Amniotic epithelial cell (primary cell): ENCODE results near the gene ALDH5A1.

ENCODE experiments used
- DNase-seq: peaks from one replicate; pipeline ENCODE4 v3.0.0-alpha.2; 2010; ENCODE audit warnings: low read depth

ALDH5A1 gene

GRCh38 chr6:24524805-24525204 lies 30.0 kb downstream of the ALDH5A1 start:
- DNase-seq, result peak; percentile 49

- peak; percentile 44 for DNase-seq
Measured at GRCh38 chr6:24529985-24530384, 35.2 kb downstream of the ALDH5A1 start.

DNA sequence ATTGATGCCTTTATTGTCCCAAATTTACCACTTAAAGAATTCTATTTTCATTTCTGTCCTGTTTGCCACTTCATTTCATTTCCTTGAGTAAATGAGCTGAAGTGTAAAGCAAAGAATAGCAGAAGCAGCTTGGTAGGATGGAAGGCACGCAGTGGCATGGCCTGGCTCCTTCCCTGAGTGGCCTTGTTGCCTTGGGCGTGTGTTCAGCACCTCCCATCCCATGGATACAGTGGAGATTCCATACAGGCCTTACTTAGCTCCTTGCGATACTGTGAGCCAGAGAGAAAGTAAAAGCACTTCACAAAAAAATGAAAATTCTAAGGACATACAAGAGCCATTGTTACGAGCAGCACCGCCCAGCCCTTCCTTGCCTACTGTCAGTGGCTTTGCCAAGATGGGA lies 39.6 kb downstream of the ALDH5A1 start:
- DNase-seq, result no peak

DNA sequence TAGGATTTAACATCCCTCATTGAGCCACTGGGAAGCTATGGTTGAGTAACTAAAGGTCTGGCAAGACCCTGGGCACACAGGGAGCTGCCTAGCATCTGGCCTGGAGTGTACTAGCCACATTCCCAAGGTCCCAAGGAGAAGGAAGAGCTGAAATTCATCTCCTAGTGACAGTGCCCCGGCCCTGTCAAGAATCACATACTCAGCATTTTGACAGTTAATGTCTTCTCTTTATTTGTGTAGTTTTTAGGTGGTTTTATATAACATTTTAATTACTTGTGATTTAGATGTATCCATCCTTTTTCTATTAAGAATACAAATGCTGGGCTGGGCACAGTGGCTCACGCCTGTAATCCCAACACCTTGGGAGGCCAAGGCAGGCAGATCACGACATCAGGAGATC lies 40.4 kb downstream of the ALDH5A1 start:
- DNase-seq, result no peak

GRCh38 chr6:24536466-24536865 lies 41.7 kb downstream of the ALDH5A1 start:
- no peak for DNase-seq

DNA sequence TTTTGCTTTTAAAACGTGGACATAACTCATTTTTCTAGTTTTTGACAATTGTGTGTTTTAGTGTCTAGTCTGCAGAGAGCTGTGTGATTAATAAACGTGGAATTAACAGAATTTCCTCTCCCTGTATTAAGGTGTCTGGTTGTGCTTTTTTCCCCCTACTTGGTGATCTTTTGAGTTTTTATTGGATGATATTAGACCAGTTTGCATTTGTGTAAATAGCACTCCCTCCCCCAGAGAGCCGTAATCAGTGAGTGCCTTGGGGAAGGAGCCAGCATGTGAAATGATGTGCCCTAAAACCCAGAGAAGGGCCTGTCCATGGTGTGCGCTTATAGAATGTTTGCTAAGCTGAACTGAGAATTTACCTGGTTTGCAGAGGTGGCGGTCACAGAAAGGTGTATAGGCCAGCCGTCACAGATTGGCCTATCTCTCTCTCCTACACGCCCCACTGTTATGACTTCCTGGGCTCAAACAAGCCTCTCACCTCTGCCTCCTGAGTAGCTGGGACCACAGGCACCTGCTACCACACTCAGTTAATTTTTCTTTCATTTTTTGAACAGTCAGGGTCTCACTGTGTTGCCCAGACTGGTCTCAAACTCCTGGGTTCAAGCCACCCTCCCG lies 42.4 kb downstream of the ALDH5A1 start:
- no peak for DNase-seq

DNA sequence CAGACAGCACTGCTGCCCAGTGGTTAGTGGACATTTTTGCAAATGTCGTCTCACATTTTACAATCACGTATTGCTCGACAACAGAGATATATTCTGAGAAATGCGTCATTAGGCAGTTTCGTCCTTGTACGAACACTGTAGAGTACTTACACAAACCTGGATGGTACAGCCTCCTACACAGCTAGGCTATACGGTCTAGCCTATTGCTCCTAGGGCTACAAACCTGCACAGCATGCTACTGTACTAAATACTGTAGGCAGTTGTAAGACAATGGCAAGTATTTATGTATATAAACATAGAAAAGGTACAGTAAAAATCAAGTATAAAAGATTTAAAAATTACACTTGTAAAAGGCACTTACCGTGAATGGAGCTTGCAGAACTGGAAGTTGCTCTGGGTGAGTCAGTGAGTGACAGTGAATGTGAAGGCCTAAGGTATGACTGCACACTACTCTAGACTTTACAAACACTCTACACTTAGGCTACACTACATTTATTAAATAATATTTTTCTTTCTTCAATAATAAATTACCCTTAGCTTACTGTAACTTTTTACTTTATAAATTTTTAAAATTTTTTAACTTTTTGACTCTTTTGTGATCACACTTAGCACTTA lies 43.1 kb downstream of the ALDH5A1 start:
- peak; percentile 6 for DNase-seq

DNA sequence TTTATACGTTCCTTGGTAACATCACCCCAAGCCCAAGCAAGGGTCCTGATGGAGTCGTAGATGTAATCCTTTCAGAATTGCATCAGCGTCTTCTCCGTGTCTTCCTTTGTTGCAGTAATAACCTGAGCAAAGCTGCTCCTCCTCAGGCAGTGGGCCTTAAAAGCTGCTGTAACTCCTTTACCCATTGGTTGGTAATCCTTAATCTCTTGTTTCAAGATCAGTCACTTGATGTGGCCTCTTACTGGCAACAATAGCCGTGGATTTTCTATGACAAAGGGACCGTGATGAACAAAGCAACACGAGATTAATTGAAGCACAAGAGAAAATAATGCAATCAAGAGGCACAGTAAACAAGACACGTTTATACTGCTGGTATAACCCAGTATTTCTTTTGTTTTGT lies 44.6 kb downstream of the ALDH5A1 start:
- no peak for DNase-seq

- DNase-seq, result no peak
Measured at GRCh38 chr6:24540197-24540596, 45.4 kb downstream of the ALDH5A1 start.

DNA sequence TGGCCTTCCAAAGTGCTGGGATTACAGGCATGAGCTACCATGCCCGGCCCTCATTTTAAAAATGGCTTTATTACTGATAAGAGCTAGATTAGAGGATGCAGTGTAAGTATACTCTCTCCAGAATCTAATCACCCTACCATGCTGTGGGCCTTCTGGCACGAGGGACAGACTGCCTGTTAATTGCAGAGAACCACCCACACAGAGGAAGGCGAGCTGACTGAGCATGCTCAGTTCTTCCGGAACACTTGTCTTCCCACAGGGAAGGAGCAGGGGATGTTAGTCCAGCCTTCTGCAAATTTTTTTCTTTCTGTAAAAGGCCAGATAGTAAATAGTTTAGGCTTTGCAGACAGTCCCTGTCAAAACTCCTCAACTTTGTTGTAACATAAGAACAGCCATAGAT lies 48.9 kb downstream of the ALDH5A1 start:
- DNase-seq, result no peak

DNA sequence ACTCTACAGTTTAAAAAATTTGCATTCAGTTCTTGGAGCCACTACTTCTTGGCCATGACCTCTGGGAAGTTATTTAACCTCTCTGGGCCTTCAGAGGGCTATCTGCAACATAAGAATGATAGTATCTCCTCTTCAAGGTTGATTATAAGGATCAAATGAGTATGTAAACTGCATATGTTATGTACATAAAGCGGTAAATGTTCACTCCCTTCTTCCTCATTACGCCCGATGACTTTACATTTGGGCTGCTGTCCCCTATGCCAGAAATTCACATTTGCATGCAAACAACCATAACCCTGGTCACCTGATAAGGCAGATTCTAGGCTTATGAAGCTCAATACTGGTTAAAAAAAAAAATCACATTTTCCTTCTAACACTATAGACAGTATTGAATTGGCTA lies 50.4 kb downstream of the ALDH5A1 start:
- no peak for DNase-seq

DNA sequence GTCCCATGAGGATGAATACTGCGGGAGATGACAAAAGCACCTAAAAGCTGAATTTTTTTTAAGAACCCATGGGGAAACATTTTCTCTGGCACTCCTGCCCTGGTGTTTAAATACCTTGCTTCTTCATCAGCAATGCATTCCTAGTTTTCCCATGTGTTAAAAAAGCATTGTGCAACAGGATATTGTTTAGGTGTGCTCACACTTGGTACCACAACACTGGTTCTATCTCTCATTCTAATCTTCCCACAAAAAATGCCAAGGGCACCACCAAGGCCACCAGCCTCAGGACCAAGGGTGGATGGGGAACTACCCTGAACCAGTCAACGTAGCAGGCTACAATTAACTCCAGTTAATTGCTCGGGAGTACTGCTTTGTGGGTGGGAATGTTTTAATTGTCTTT lies 50.9 kb downstream of the ALDH5A1 start:
- peak; percentile 18 for DNase-seq

DNA sequence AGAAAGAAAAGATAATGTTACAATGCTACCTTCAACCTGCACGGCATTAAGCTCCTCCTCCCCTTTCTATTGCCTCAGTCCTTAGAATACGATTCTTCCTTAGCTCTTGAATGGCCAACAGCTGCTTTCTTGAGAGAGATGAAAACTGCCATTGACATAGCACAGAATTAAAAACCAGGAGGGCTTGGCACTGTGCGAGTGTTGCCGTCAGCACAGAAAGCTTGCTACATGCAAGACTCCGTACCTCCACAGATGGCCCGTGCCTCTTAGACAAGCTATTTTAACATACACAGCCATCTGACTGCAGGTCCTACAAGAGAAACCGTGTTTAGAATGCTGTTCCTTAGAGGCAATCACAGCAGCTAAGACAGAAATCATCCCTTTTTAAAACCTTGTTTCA lies 51.7 kb downstream of the ALDH5A1 start:
- DNase-seq, result no peak

GRCh38 chr6:24547243-24547642 lies 52.5 kb downstream of the ALDH5A1 start:
- DNase-seq, result peak; percentile 60

GRCh38 chr6:24549158-24549557 lies 54.4 kb downstream of the ALDH5A1 start:
- DNase-seq, result no peak

DNA sequence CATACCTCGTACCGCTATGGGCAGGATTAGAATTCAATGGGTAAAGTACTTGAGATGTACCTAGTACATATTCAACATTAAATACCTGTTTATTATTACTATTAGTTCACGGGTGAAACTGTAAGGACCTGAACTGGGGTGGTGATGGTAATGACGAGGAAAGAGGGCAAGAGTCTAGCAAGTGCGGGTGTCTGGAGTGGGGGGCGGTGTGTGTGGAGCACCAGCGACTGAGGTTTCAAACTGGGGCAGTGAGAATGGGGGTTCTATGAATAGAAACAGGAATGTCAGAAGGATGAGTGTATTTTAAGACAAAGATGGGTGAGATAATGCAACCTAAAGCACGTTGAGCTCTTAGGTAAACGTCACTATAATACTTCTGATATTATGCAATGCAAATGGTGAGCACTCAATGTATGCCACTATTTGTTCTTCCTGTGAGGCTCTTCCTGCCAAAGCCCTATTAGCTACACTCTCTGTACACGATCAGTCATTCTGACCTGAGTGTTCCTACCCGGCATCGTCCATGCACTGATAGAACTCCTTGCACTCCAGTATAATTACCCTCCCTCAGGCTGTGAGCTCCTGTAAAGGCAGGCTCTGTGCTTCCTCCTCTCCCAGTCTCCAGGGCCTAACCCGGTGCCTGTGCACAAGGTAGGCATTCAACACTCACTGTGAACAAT lies 55.0 kb downstream of the ALDH5A1 start:
- no peak for DNase-seq

DNA sequence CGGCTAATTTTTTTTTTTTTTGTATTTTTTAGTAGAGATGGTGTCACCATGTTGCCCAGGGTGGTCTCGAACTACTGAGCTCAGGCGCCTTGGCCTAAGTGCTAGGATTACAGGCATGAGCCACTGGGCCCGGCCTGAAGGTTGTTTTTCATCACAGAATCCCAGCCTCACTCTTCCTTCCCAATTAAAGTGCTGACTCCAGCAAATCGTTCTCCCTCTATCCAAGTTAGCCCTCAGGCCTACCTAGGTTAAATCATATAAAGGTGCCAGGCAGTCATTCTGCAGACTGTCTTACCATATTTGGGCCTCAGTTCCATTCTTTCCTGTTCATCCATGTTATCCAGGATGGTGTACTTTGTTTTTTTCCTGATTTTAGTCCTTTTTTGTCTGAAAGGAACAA lies 56.4 kb downstream of the ALDH5A1 start:
- no peak for DNase-seq

DNA sequence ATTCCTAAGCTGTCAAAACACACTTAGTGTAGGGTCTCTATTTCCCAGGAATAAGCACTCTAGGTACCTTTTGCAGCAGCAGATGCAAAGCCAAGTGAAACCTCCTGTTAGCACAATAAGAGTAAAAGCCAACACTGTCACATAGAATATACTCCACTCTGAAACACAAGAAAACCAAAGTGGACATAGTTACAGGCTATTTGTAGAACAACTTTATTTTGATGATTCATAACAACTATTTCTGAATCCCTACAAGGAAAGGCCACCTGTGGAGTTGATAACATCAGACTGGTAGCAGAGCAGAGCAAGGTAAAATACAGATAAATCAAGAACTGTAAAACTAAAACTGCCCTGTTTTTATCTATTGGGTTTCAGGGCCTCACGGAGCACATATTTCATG lies 59.7 kb downstream of the ALDH5A1 start:
- no peak for DNase-seq

DNA sequence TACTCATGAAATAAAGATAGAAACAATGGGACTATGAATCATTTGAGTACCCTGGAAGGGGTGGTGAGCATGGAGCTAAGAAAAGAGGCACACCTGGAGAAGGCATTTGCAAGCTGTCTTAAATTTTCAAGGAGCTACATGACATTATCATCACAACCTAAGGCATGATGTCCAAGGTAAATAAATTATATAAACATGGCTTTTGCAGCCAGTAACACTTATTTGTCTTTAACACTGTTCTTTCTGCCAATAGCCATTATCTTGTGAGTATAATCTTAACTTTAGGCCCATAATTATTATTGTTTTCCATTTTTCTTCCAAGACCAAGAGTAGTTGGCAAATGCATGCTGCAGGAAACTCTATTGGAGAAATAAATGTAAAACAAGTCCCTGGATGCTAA lies 63.7 kb downstream of the ALDH5A1 start:
- no peak for DNase-seq

DNA sequence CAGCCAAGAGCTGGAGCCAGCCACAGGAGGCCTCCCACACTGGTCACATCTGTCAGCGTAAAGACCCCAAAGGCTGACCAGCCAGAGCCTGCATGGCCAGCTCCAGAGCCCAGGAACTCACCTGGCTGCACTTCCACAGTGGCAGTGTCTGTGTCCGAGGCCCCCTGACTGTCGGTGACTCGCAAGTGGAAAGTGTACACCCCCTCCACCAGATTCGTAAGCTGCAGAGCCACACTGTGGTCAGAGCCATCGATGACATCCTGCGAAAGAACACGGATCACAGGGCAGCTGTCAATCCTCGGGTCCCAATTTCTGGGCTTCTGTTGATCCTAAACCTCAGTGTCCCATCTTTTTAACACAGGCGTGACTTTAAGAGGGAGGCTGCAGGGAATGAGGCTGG lies 69.3 kb downstream of the ALDH5A1 start:
- no peak for DNase-seq

GRCh38 chr6:24565196-24565595 lies 70.4 kb downstream of the ALDH5A1 start:
- no peak for DNase-seq

DNA sequence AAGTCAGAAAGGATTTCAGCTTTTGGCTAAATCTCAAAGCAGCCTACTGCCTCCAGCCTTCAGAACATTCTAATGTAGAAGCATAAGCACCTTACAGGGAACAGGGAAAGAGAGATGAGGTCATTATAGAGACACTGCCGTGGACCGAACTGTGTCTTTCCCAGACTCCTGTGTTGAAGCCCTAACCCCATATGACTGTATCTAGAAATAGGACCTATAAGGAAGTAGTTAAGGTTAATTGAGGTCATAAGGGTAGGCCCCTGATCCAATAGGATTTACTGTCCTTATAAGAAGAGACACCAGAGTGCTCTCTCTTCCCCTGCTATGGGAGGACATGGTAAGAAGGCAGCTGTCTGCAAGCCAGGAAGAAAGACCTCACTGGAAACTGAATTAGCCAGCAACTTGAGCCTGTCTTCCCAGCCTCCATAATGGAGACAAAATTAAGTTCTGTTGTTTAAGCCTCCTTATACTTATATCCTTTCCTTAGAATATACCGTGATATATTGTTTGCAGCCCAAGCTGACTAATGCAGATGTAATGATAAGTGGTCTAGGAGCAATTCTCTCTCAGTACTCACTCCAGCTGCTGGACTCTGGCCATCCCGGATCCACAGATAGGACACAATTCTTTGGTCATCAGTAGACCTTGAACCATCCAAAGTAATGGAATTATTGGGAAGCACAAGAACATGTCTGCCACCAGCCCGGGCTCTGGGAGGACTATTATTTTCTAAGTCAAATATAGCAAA lies 71.4 kb downstream of the ALDH5A1 start:
- DNase-seq, result peak; percentile 37

GRCh38 chr6:24568683-24569082 lies 73.9 kb downstream of the ALDH5A1 start:
- no peak for DNase-seq
